ENCODE data around the gene BACH2.

The BACH2 gene

GRCh38 chr6:90219209-90219985 is 77.2 kb downstream of the BACH2 start:
- no peak for TF ChIP-seq CTCF (conservative IDR thresholded peaks at IDR 0.05; ENCODE audit: control insufficient read depth, insufficient read depth, low read depth, low read length)
- DNase-seq (ENCODE audit: low read depth), result peak; percentile 96
- H3K4me3 ChIP-seq (ENCODE audit: control insufficient read depth, low read depth, low read length), result peak overlapping the region; percentile 41

- peak overlapping the region; percentile 19 for H3K4me3 ChIP-seq (ENCODE audit: control insufficient read depth, low read depth, low read length)
- no peak for DNase-seq (ENCODE audit: low read depth)
- TF ChIP-seq CTCF (conservative IDR thresholded peaks at IDR 0.05; ENCODE audit: control insufficient read depth, insufficient read depth, low read depth, low read length), result no peak
Measured at GRCh38 chr6:90218959-90219208, 77.8 kb downstream of the BACH2 start.

- DNase-seq (ENCODE audit: low read depth), result no peak
- peak overlapping the region; percentile 31 for H3K4me3 ChIP-seq (ENCODE audit: control insufficient read depth, low read depth, low read length)
- no peak for TF ChIP-seq CTCF (conservative IDR thresholded peaks at IDR 0.05; ENCODE audit: control insufficient read depth, insufficient read depth, low read depth, low read length)
Measured at GRCh38 chr6:90217506-90218127, 79.0 kb downstream of the BACH2 start.

- peak; percentile 28 for DNase-seq (ENCODE audit: low read depth)
- no peak for TF ChIP-seq CTCF (conservative IDR thresholded peaks at IDR 0.05; ENCODE audit: control insufficient read depth, insufficient read depth, low read depth, low read length)
- H3K4me3 ChIP-seq (ENCODE audit: control insufficient read depth, low read depth, low read length), result no peak overlapping the region
Measured at GRCh38 chr6:90216072-90216977, 80.3 kb downstream of the BACH2 start.

GRCh38 chr6:90214966-90215365 is 81.7 kb downstream of the BACH2 start:
- no peak for DNase-seq (ENCODE audit: low read depth)
- no peak overlapping the region for H3K4me3 ChIP-seq (ENCODE audit: control insufficient read depth, low read depth, low read length)
- TF ChIP-seq CTCF (conservative IDR thresholded peaks at IDR 0.05; ENCODE audit: control insufficient read depth, insufficient read depth, low read depth, low read length), result no peak

GRCh38 chr6:90214461-90214860 is 82.2 kb downstream of the BACH2 start:
- no peak overlapping the region for H3K4me3 ChIP-seq (ENCODE audit: control insufficient read depth, low read depth, low read length)
- DNase-seq (ENCODE audit: low read depth), result no peak
- TF ChIP-seq CTCF (conservative IDR thresholded peaks at IDR 0.05; ENCODE audit: control insufficient read depth, insufficient read depth, low read depth, low read length), result no peak
